ENCODE results near the gene DCBLD1. TPM values are rescaled to one million over a fixed set of nuclear protein-coding genes. Genes with fewer than 3 reads are reported as not detected.

DCBLD1 gene
- polyA plus RNA-seq, 3 donors, result 2.9 to 3.3 (median 3.1) TPM

DNA sequence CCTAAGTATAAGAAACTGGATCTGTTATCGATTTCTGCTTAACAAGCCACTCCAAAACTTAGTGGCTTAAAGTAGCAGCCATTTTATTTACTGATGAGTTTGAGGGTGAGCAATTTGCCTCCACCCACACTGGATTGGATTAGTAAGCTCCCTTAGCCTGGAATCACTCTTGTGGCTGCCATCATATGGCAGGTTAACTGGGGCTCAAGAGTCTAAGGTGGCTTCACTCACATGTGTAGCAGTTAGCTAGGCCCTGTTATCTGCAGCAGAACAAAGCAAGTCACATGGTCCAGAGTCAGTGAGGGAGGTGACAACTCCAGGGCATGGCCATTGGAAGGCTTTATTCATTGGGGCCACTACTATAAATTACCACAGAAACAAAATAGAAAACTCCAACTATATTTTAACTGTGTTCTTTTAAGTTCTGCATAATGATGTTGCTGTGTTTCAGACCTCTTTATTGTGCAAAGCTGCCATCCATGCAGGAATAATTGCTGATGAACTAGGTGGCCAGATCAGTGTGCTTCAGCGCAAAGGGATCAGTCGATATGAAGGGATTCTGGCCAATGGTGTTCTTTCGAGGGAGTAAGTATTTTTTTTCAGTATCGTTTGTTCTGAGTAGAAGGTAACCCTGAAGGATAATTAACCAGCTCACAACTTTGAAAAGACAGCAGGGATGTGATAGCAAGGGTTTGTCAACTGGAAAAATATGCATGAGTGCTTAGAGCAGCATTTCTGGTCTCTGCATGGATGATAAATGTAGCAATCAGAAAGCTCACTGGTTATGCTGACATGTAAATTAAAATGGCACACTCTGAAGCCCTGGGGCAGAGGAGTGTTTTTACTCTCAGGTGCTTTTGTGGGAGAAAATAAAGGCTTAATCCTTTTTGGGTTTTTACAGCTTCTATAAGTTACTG, 49.6 kb downstream of the DCBLD1 start:
- no peak for DNase-seq
- Histone ChIP-seq H3K4me2 (replicated peaks; ENCODE audit: extremely low read depth, low read length, poor library complexity, severe bottlenecking) (no peak overlapping the region), H3K4me3 (replicated peaks in 1 of 3; ENCODE audit: low read depth in 2 of 3, low read length in 3 of 3) (no peak overlapping the region), H4K20me1 (ENCODE audit: insufficient read depth, low read length) (no peaks in the 10 kb centered on the region), H3K79me2 (ENCODE audit: insufficient read depth, low read length) (no peaks in the 10 kb centered on the region), H2AFZ (ENCODE audit: insufficient read depth, low read depth, low read length, poor library complexity, severe bottlenecking) (no peak overlapping the region), H3K9ac (ENCODE audit: insufficient read depth, low read length, poor library complexity, severe bottlenecking) (no peak overlapping the region), H3K27ac (ENCODE audit: low read depth in 1 of 2, low read length in 2 of 2) (no peak overlapping the region), H3K27me3 (ENCODE audit: control insufficient read depth in 2 of 2, insufficient read depth in 2 of 2, low read length in 2 of 2) (no peaks in the 10 kb centered on the region), H3K9me3 (replicated peaks in 1 of 2; ENCODE audit: control insufficient read depth in 1 of 2, insufficient read depth in 1 of 2, low read length in 2 of 2) (no peaks in the 10 kb centered on the region), H3K4me1 (ENCODE audit: control insufficient read depth in 1 of 2, insufficient read depth in 2 of 2, low read length in 2 of 2) (no peaks in the 10 kb centered on the region), H3K36me3 (replicated peaks in 1 of 2; ENCODE audit: control insufficient read depth in 1 of 2, insufficient read depth in 2 of 2, low read length in 2 of 2) (no peaks in the 10 kb centered on the region)
- H3K27me3 Mint-ChIP-seq (ENCODE audit: low read depth in 3 of 3), result peaks cover 0 to 2% (median 0%) of the 10 kb centered on the region in 3 donors
- H3K27ac Mint-ChIP-seq, result no peak overlapping the region
- no peak overlapping the region for H3K4me3 Mint-ChIP-seq
- peaks cover 0 to 3% of the 10 kb centered on the region in 2 donors for H3K36me3 Mint-ChIP-seq
- peaks cover 4% of the 10 kb centered on the region for H3K4me1 Mint-ChIP-seq
- 94% methylated on average over 2 of the region's 5 CpGs for WGBS (ENCODE audit: insufficient coverage)
- no peaks in the 10 kb centered on the region for H3K9me3 Mint-ChIP-seq
- TF ChIP-seq, protein P1, sequence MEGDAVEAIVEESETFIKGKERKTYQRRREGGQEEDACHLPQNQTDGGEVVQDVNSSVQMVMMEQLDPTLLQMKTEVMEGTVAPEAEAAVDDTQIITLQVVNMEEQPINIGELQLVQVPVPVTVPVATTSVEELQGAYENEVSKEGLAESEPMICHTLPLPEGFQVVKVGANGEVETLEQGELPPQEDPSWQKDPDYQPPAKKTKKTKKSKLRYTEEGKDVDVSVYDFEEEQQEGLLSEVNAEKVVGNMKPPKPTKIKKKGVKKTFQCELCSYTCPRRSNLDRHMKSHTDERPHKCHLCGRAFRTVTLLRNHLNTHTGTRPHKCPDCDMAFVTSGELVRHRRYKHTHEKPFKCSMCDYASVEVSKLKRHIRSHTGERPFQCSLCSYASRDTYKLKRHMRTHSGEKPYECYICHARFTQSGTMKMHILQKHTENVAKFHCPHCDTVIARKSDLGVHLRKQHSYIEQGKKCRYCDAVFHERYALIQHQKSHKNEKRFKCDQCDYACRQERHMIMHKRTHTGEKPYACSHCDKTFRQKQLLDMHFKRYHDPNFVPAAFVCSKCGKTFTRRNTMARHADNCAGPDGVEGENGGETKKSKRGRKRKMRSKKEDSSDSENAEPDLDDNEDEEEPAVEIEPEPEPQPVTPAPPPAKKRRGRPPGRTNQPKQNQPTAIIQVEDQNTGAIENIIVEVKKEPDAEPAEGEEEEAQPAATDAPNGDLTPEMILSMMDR (IDR thresholded peaks at IDR 0.05), result no peak
- intact Hi-C loops (cut with micrococcal nuclease), result no loop called here

DNA sequence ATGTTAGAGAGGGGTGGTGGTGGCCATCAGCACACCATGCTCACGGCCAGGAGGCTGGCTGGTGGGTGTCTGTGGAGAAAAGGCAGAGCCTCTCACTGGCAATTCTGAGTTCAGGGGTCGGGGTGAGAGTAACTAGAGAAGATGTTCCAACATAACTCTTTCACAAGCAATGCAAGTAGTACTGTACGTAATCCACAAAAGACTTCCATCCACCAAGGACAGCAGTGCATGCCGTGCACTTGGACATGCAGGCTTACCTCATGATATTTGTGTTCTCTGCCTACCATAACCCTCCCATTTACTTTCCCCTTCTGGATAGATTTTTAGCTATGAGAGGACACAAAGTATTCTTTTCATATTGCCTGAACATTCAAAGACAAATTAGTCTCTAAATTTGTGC, 51.3 kb downstream of the DCBLD1 start:
- H3K9ac ChIP-seq (ENCODE audit: insufficient read depth, low read length, poor library complexity, severe bottlenecking), result no peak overlapping the region
- no peaks in the 10 kb centered on the region for H3K9me3 ChIP-seq (replicated peaks in 1 of 2; ENCODE audit: control insufficient read depth in 1 of 2, insufficient read depth in 1 of 2, low read length in 2 of 2)
- H4K20me1 ChIP-seq (ENCODE audit: insufficient read depth, low read length), result no peaks in the 10 kb centered on the region
- no peak overlapping the region for H2AFZ ChIP-seq (ENCODE audit: insufficient read depth, low read depth, low read length, poor library complexity, severe bottlenecking)
- H3K27me3 Mint-ChIP-seq (ENCODE audit: low read depth in 3 of 3), result no peaks in the 10 kb centered on the region
- H3K4me1 Mint-ChIP-seq, result peaks cover 4% of the 10 kb centered on the region
- TF ChIP-seq, protein P1 (IDR thresholded peaks at IDR 0.05), result no peak
- H3K4me3 Mint-ChIP-seq, result no peak overlapping the region
- peaks cover 7 to 8% of the 10 kb centered on the region in 2 donors for H3K36me3 Mint-ChIP-seq
- no peaks in the 10 kb centered on the region for H3K27me3 ChIP-seq (ENCODE audit: control insufficient read depth in 2 of 2, insufficient read depth in 2 of 2, low read length in 2 of 2)
- no peak overlapping the region for H3K27ac ChIP-seq (ENCODE audit: low read depth in 1 of 2, low read length in 2 of 2)
- no peak overlapping the region for H3K27ac Mint-ChIP-seq
- H3K4me2 ChIP-seq (replicated peaks; ENCODE audit: extremely low read depth, low read length, poor library complexity, severe bottlenecking), result no peak overlapping the region
- H3K36me3 ChIP-seq (replicated peaks in 1 of 2; ENCODE audit: control insufficient read depth in 1 of 2, insufficient read depth in 2 of 2, low read length in 2 of 2), result no peaks in the 10 kb centered on the region
- no peaks in the 10 kb centered on the region for H3K9me3 Mint-ChIP-seq
- H3K4me3 ChIP-seq (replicated peaks in 1 of 3; ENCODE audit: low read depth in 2 of 3, low read length in 3 of 3), result no peak overlapping the region
- intact Hi-C loops (cut with micrococcal nuclease), result no loop called here
- WGBS (ENCODE audit: insufficient coverage), result no CpG with 5 or more reads among the region's 4 CpGs
- no peaks in the 10 kb centered on the region for H3K4me1 ChIP-seq (ENCODE audit: control insufficient read depth in 1 of 2, insufficient read depth in 2 of 2, low read length in 2 of 2)
- no peaks in the 10 kb centered on the region for H3K79me2 ChIP-seq (ENCODE audit: insufficient read depth, low read length)
- no peak for DNase-seq

All from CD14-positive monocyte (primary cell).